Trophoblast cell (in vitro differentiated cells and primary cell): ENCODE measurements around the gene PRDM10.

ENCODE experiments used
- DNase-seq, 2 donors: peaks; one replicate each; pipeline ENCODE4 v3.0.0-alpha.2; 2016
- H2AFZ ChIP-seq: 2 replicates; pipeline ENCODE4 v1.6.1; 2013; ENCODE audit warnings: low read length, moderate library complexity, mild to moderate bottlenecking; ENCODE audit not compliant: insufficient read depth, poor library complexity
- H2AK5ac ChIP-seq: 2 replicates; pipeline ENCODE4 v1.6.1; 2013; ENCODE audit warnings: mild to moderate bottlenecking, low read length
- H2BK120ac ChIP-seq: 2 replicates; pipeline ENCODE4 v1.6.1; 2013; ENCODE audit warnings: low read length, mild to moderate bottlenecking, moderate library complexity; ENCODE audit not compliant: insufficient read depth, poor library complexity
- H2BK12ac ChIP-seq: 2 replicates; pipeline ENCODE4 v1.6.1; 2013; ENCODE audit warnings: mild to moderate bottlenecking, low read length, moderate library complexity
- H2BK5ac ChIP-seq: 2 replicates; pipeline ENCODE4 v1.6.1; 2013; ENCODE audit warnings: low read length, low read depth, moderate library complexity, mild to moderate bottlenecking; ENCODE audit not compliant: poor library complexity
- H3K14ac ChIP-seq: 2 replicates; pipeline ENCODE4 v1.6.1; 2013; ENCODE audit warnings: mild to moderate bottlenecking, low read length
- H3K18ac ChIP-seq: 2 replicates; pipeline ENCODE4 v1.6.1; 2013; ENCODE audit warnings: mild to moderate bottlenecking, low read length
- H3K23ac ChIP-seq: 2 replicates; pipeline ENCODE4 v1.6.1; 2013; ENCODE audit warnings: low read length
- H3K27ac ChIP-seq: 2 replicates; pipeline ENCODE4 v1.5.1; 2013; ENCODE audit warnings: low read depth, mild to moderate bottlenecking, inconsistent platforms, low read length, moderate library complexity
- H3K27me3 ChIP-seq: 2 replicates; pipeline ENCODE4 v1.6.1; 2013; ENCODE audit warnings: inconsistent platforms, mild to moderate bottlenecking, low read length, moderate library complexity; ENCODE audit not compliant: insufficient read depth
- H3K36me3 ChIP-seq, 2 experiments: 1 replicate in 1 of 2; 2 replicates in 1 of 2; pipeline ENCODE4 v1.6.1; 2013; ENCODE audit warnings: low read length in 2 of 2, mild to moderate bottlenecking in 2 of 2, moderate library complexity in 1 of 2; ENCODE audit not compliant: insufficient read depth in 2 of 2, control insufficient read depth in 1 of 2
- H3K4ac ChIP-seq: 2 replicates; pipeline ENCODE4 v1.6.1; 2013; ENCODE audit warnings: low read depth, mild to moderate bottlenecking, low read length, moderate library complexity
- H3K4me1 ChIP-seq, 2 experiments: 1 replicate in 1 of 2; 2 replicates in 1 of 2; pipeline ENCODE4 v1.6.1; 2013; ENCODE audit warnings: low read length in 2 of 2, mild to moderate bottlenecking in 2 of 2, moderate library complexity in 1 of 2; ENCODE audit not compliant: insufficient read depth in 2 of 2, control insufficient read depth in 1 of 2
- H3K4me2 ChIP-seq: 2 replicates; pipeline ENCODE4 v1.6.1; 2013; ENCODE audit warnings: inconsistent platforms, mild to moderate bottlenecking, low read length, moderate library complexity
- H3K4me3 ChIP-seq: 2 replicates; pipeline ENCODE4 v1.5.1; 2013; ENCODE audit warnings: mild to moderate bottlenecking, low read depth, low read length, inconsistent platforms
- H3K79me1 ChIP-seq: one replicate; pipeline ENCODE4 v1.6.1; 2013; ENCODE audit warnings: low read length
- H3K79me2 ChIP-seq: 2 replicates; pipeline ENCODE4 v1.6.1; 2013; ENCODE audit warnings: low read length, mild to moderate bottlenecking; ENCODE audit not compliant: control insufficient read depth, insufficient read depth, poor library complexity
- H3K9ac ChIP-seq: 2 replicates; pipeline ENCODE4 v1.6.1; 2013; ENCODE audit warnings: mild to moderate bottlenecking, low read length
- H3K9me3 ChIP-seq: 2 replicates; pipeline ENCODE4 v1.6.1; 2013; ENCODE audit warnings: low read depth, mild to moderate bottlenecking, control low read depth, inconsistent platforms, low read length; ENCODE audit not compliant: insufficient read depth
- H4K12ac ChIP-seq: 2 replicates; pipeline ENCODE4 v1.6.1; 2013; ENCODE audit warnings: low read depth, mild to moderate bottlenecking, low read length, moderate library complexity
- H4K8ac ChIP-seq: 2 replicates; pipeline ENCODE4 v1.6.1; 2013; ENCODE audit warnings: low read depth, mild to moderate bottlenecking, low read length, moderate library complexity
- H4K91ac ChIP-seq: one replicate; pipeline ENCODE4 v1.6.1; 2013; ENCODE audit warnings: low read depth, mild to moderate bottlenecking, low read length, moderate library complexity
- WGBS: extraction: QIAGEN DNeasy Blood & Tissue Kit; methylation state at CpG from one replicate; pipeline ENCODE4 v1.1.7; 2013; ENCODE audit warnings: missing lambda C conversion rate; ENCODE audit not compliant: insufficient read length, insufficient coverage; ENCODE audit errors: extremely low coverage; 5-methylcytosine and 5-hydroxymethylcytosine counted together

PRDM10 gene

DNA sequence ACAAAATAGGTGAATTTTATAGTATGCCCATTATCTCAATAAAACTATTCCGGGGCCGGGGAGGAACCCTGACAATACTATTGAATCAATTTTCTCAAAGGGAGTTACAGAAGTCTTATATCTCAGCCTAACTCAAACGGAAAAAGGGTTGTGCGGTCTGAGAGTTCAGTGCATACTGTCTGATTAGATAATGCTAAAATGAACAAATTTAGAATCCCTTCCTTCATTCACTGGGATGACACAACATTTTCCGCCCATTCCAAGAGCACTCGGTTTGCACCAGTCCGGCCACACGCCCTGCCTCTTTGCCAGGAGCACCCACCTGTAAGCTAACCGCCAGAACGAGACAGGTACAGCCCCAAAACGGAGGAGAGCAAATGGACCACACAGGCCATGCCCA, 57.3 kb downstream of the PRDM10 start:
- Histone ChIP-seq H4K8ac (no peak overlapping the region), H3K79me1 (no peaks in the 10 kb centered on the region), H3K14ac (no peak overlapping the region), H3K4me2 (no peak overlapping the region), H3K4ac (no peak overlapping the region), H2BK120ac (no peak overlapping the region), H3K4me1 (no peaks in the 10 kb centered on the region), H3K9me3 (no peaks in the 10 kb centered on the region), H2AFZ (no peak overlapping the region), H3K4me3 (no peak overlapping the region), H2AK5ac (no peak overlapping the region), H3K36me3 (peaks cover 12 to 15% of the 10 kb centered on the region in 2 experiments), H3K27ac (no peak overlapping the region), H3K27me3 (no peaks in the 10 kb centered on the region), H3K23ac (no peak overlapping the region), H3K18ac (no peak overlapping the region), H2BK12ac (no peak overlapping the region), H3K9ac (no peak overlapping the region), H4K91ac (no peak overlapping the region), H3K79me2 (no peaks in the 10 kb centered on the region), H2BK5ac (no peak overlapping the region), H4K12ac (no peak overlapping the region)
- no peak for DNase-seq
- WGBS = no CpG with 5 or more reads among the region's 11 CpGs

DNA sequence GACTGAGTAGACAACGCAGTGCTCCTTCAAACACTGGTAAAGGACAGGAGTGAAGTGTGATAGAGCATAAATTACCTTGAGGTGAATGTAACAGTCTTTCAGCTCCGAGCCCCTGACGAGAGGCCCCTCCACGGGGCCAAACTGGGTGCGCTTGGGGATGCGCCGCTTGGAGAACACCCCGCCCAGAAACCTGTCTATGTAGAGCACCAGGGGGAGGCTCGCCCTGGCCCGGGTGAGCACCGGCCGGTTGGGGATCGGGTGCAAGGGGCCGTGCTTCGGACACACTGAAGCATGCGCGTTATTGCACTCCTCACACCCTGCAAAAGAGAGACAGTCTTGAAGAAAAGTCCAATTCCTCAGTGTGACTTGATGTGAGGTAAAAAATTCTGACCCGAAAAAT, 57.9 kb downstream of the PRDM10 start:
- no peak overlapping the region for H3K27ac ChIP-seq
- H3K18ac ChIP-seq = no peak overlapping the region
- no peak overlapping the region for H2BK5ac ChIP-seq
- peaks cover 12 to 15% of the 10 kb centered on the region in 2 experiments for H3K36me3 ChIP-seq
- H3K79me2 ChIP-seq = no peaks in the 10 kb centered on the region
- no peak overlapping the region for H2AK5ac ChIP-seq
- no CpG with 5 or more reads among the region's 18 CpGs for WGBS
- no peak overlapping the region for H3K4me3 ChIP-seq
- H3K27me3 ChIP-seq = no peaks in the 10 kb centered on the region
- H3K14ac ChIP-seq = no peak overlapping the region
- no peak overlapping the region for H4K91ac ChIP-seq
- H3K23ac ChIP-seq = no peak overlapping the region
- no peak overlapping the region for H3K9ac ChIP-seq
- H3K4ac ChIP-seq = no peak overlapping the region
- H4K12ac ChIP-seq = no peak overlapping the region
- no peaks in the 10 kb centered on the region for H3K79me1 ChIP-seq
- no peak overlapping the region for H2BK12ac ChIP-seq
- H3K9me3 ChIP-seq = no peaks in the 10 kb centered on the region
- H2AFZ ChIP-seq = no peak overlapping the region
- H3K4me2 ChIP-seq = no peak overlapping the region
- H4K8ac ChIP-seq = no peak overlapping the region
- DNase-seq = no peak
- no peaks in the 10 kb centered on the region for H3K4me1 ChIP-seq
- H2BK120ac ChIP-seq = no peak overlapping the region

GRCh38 chr11:129943036-129943435, 59.6 kb downstream of the PRDM10 start:
- Histone ChIP-seq H2BK12ac (no peak overlapping the region), H3K27me3 (no peaks in the 10 kb centered on the region), H2AK5ac (no peak overlapping the region), H4K12ac (no peak overlapping the region), H3K79me1 (no peaks in the 10 kb centered on the region), H4K91ac (no peak overlapping the region), H3K18ac (no peak overlapping the region), H3K36me3 (peaks cover 14 to 15% of the 10 kb centered on the region in 2 experiments), H3K27ac (no peak overlapping the region), H3K9me3 (no peaks in the 10 kb centered on the region), H3K4ac (no peak overlapping the region), H3K4me2 (no peak overlapping the region), H3K4me1 (no peaks in the 10 kb centered on the region), H3K79me2 (no peaks in the 10 kb centered on the region), H4K8ac (no peak overlapping the region), H3K4me3 (no peak overlapping the region), H2BK120ac (no peak overlapping the region), H2BK5ac (no peak overlapping the region), H3K23ac (no peak overlapping the region), H3K14ac (no peak overlapping the region), H2AFZ (no peak overlapping the region), H3K9ac (no peak overlapping the region)
- DNase-seq = no peak

DNA sequence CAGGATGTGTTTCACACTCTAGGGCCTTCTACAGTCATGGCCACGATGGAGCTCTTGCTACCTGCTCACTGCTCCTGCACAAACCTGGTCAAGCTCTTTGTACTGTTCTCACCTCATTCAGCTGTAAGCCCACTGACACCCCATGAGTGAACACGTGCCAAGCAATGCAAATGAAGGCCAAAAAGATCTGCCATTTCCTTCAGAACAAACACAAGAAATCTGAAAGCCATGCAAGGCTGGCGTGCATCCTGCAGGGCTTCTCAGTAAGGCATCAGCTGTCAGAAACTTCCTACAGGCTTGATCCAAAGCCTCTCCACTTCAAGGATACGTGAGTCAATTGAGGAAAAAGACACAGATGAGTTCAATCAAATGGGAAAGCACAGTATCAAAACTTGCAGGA, 63.1 kb downstream of the PRDM10 start:
- no peak overlapping the region for H3K4ac ChIP-seq
- no peak for DNase-seq
- no peak overlapping the region for H3K23ac ChIP-seq
- H3K18ac ChIP-seq = no peak overlapping the region
- H3K79me1 ChIP-seq = no peaks in the 10 kb centered on the region
- H3K27me3 ChIP-seq = no peaks in the 10 kb centered on the region
- no peak overlapping the region for H2BK5ac ChIP-seq
- no peak overlapping the region for H2BK120ac ChIP-seq
- H3K9ac ChIP-seq = no peak overlapping the region
- peaks cover 3 to 5% of the 10 kb centered on the region in 2 experiments for H3K36me3 ChIP-seq
- no peak overlapping the region for H3K14ac ChIP-seq
- no peak overlapping the region for H4K12ac ChIP-seq
- H2BK12ac ChIP-seq = no peak overlapping the region
- no peaks in the 10 kb centered on the region for H3K9me3 ChIP-seq
- H4K8ac ChIP-seq = no peak overlapping the region
- no peak overlapping the region for H3K4me2 ChIP-seq
- H4K91ac ChIP-seq = no peak overlapping the region
- H2AFZ ChIP-seq = no peak overlapping the region
- no peak overlapping the region for H3K27ac ChIP-seq
- no peaks in the 10 kb centered on the region for H3K79me2 ChIP-seq
- H3K4me1 ChIP-seq = no peaks in the 10 kb centered on the region
- no peak overlapping the region for H2AK5ac ChIP-seq
- WGBS = no CpG with 5 or more reads among the region's 4 CpGs
- no peak overlapping the region for H3K4me3 ChIP-seq
